C4-2B (cell line): Measurements from ENCODE around the gene LRRC27.
A peak's percentile ranks its signal among the peaks of the same experiment; 100 is the strongest.

Source experiments
- H3K27ac ChIP-seq: fragments of 450-650 bp; 2 replicates; pipeline ENCODE4 v1.5.1; 2017
- CTCF ChIP-seq: fragments of 450-650 bp; conservative IDR thresholded peaks from 2 replicates; pipeline ENCODE4 v1.5.1; 2017; ENCODE audit warnings: mild to moderate bottlenecking
- ZFX ChIP-seq: fragments of 450-650 bp; IDR thresholded peaks from 2 replicates; pipeline ENCODE4 v1.6.1; 2017

LRRC27 gene

DNA sequence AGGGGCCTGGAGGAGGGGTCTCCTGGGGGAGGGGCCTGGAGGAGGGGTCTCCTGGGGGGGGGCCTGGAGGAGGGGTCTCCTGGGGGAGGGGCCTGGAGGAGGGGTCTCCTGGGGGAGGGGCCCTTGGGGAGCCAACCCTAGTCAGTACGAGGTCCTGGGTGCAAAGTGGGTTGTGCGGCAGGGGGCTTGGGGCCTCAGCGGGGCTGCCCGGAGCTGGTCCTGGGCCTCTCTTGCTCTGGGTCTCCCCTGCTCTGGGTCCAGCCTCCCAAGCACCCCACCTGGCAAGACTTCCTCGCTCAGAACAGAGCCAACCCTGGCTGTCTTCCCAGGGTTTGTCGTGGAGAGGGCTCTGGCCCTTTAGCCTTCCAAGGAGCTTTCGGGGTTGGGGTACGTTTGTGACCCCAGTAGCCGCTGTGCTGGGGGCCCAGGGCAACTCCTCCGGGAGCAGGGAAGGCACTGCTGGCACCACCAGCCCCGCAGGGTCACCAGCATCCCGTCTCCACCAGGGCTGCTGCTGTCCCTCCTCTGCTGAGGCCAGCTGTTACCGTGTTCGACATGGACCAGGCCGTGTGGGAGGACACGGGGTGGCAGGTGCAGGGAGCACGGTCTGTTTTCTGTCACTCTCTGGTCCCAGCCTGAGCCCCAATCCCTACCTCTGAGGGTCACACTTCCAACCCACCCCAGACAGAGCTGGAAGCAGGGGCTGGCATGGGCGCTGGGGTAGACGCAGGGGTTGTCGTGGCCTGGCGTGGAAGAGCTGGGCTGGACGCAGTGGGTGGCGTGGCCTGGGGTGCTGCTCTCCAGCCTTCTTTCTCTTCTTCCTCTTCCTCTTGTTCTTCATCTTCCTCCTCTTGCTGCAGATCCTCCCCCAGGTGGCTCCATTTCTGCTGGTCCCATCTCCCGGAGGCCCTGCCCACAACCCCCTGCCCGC lies 87.8 kb downstream of the LRRC27 start:
- H3K27ac ChIP-seq: peak overlapping the region; percentile 56
- TF ChIP-seq CTCF: no peak
- no peak for TF ChIP-seq ZFX

DNA sequence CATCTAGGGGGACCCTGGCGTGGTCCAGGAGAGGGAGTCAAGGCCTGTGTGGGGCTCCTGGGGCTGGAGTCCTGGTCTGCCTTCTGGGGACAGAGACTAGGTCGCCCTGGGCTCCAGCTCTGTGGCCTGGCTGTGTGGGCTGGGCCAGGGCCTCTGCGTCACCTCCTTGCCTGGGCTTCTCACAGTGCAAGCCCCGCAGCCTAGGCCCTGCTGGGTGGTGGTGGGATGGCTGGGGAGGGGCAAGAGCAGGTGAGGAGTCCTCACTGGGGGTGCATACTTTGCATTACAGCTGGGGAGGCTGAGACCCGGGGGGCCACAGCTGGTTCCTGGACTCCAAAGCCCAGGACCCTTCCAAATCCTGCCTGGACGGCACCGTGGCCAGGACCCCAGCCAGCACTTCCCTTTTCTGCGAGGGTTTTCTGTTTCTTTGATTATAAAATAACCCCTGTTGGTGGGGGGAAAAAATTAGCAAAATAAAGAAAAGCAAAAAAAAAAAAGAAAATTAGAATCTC lies 88.5 kb downstream of the LRRC27 start:
- TF ChIP-seq CTCF (no peak), ZFX (no peak)
- H3K27ac ChIP-seq: peak overlapping the region; percentile 56

DNA sequence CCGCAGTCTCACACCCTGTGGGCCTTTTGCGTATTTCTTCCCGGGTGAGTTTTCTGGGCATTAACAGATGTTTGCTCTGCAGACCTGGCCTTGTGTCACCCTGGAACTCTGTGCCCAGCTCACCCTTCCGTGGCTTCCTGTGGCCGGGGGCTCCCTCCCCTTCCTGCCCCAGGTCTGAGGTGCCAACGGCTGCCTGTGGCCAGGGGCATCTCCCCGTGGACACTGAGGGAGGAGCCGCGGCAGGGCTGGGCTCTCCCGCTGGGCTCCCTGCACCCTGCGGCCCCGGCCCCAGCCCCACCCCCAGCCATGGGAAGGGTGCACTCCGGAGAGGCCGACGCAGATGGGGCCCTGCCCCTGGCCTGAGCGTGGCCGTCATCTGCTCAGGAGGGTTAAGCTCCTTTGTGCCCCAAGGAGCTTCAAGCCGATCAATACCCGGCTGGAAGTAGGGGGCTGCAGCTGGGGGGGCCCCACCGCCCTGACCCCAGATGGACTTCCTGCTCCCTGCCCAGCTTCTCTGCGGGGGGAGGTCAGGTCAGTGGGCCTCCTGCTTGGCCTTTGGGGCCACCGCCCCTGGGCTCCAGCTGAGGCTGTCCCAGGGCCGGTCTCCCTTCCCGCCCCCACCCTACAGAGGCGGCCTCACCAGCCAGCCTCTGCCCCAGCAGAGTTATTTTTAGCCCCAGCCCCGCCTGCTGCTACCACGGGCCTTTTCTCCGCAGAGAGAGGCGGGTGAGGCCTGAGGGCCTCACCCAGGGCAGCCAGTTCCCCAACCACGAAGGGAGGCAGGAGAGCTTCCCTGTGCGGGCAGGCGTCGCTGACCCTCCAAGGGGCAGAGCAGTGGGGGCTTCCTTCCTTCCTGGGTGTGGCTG lies 89.2 kb downstream of the LRRC27 start:
- no peak for TF ChIP-seq ZFX
- TF ChIP-seq CTCF: no peak

GRCh38 chr10:132421847-132422751 lies 90.1 kb downstream of the LRRC27 start:
- H3K27ac ChIP-seq: peak overlapping the region; percentile 56
- no peak for TF ChIP-seq ZFX
- TF ChIP-seq CTCF: no peak

More for the DNA sequence above, 89.2 kb downstream of the LRRC27 start:
- peak overlapping the region; percentile 56 for H3K27ac ChIP-seq

DNA sequence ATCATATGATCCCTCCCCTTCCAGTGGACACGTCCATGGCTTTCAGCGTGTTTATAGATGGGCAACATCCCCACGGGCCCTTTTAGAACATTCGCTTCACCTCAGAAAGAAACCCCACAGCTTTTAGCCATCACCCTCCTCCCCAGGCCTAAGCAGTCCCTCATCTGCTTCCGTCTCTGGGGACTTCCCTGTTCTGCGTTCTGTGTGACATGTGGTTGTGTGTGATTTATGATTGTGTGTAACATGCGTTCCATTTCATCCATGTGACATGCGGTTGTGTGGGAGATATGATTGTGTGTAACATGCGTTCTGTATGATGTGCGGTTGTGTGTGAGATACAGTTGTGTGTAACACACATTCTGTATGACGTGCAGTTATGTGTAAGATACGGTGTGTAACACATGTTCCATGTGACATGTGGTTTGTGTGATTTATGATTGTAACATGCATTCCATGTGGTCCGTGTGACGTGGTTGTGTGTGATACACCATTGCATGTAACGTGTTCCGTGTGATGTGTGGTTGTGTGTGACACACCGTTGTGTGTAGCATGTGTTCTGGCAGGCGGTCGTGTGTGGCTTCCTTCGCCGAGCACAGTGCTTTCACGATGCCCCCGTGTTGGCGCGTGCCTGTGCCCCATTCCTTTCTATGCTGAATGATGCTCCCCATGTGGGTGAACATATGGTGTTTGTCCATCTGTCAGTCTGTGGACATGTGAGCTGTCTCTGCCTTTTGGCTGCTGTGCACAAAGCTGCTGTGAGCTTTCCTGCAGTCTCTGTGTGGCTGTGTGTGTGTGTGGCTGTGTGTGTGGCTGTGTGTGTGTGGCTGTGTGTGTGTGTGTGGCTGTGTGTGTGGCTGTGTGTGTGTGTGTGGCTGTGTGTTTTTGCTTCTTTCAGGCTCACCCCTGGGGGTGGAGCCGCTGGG lies 91.2 kb downstream of the LRRC27 start:
- no peak overlapping the region; the same call in 1 of the 2 replicates for H3K27ac ChIP-seq
- TF ChIP-seq CTCF: no peak
- no peak for TF ChIP-seq ZFX
